GM19043 (cell line): Measurements from ENCODE around the gene APOBEC3B.
"Not testable (repeated sequence)": the region's sequence is repeated elsewhere in the genome, so short reads cannot be mapped to it uniquely, and the experiment has no call there.

Experiments
- ATAC-seq: cut with Tn5 transposase; IDR thresholded peaks from one replicate; pipeline ENCODE4 v1.9.1; 2021; ENCODE audit warnings: low read depth; ENCODE audit not compliant: unreplicated experiment

APOBEC3B gene

DNA sequence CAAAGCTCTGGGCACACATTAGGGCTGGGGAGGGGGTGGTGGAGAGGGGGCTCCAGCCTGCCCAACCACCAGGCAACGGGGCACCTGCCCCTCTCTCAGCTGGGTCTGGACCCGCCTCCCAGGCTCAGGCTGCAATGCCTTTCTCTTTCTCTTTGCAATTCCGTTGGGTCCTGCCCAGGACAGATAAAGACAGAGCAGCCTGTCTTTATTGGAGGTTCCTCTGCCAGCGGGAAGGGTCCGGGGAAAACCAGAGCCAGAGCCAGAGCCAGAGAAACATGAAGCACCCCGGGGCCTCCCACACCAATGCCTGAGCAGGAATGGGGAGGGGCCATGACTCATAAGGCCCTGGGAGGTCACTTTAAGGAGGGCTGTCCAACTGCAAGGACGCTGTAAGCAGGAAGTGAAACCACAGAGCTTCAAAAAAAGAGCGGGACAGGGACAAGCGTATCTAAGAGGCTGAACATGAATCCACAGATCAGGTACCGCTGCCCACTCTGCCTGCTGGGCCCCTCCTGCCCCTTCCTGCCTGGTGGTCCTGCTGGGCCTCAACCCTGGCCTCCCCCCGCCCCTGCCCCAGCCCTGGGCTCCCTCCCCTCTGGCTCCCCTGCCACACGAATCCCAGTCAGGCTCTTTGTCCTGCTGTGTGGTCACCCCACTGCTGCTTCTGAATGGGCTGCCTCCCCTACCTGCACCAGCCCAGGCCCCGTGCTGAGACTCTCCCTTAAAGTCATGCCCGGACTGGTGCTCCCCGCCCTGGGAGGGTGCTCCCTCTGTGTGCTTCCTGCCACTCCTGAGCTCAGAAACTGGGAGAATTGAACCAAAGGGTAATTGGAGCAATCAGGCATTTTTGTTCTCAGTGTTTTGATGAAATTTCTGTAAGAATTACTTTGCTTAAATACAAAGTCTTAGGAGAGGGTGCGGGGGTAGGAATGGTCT lies at the start of gene APOBEC3B:
Gene APOBEC3B (plus strand): TSS at position 356 of the 936 bp plus-strand sequence. CDS start 107 bp downstream, at position 463.
- ATAC-seq, result peak; percentile 65

DNA sequence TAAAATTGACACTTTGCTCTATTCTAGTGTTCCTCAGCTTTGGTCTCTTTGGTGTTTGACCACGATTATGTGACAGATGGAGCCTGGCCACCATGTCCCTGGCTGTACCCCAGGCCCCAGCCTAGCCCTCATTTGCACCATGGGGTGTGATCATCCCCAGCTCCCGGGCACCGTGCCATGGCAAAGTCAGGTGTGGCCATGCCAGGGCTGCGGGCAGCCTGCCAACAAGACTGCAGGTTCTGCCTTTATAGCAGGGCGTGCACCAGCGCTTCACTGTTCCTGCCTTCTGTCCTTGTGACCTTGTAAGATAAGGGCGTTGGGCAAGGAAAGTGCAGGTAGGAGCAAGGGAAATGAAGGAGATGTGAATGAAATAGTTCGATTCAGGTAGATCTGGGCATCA lies 47.1 kb upstream of the APOBEC3B start:
- no peak for ATAC-seq

DNA sequence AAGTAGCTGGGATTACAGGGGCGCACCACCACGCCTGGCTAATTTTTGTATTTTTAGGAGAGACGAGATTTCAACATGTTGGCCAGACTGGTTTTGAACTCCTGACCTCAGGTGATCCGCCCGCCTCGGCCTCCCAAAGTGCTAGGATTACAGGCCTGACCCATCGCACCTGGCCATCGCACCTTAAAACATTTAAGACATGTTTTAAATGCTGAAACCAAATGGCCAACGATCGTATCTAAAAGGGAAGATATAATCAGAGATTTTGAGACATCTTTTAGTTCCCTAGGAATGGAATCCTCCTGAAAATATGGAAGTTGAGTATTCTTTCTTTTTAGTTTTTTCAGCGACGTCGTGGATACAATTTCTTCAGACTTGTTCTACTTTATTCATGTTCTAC lies 46.5 kb upstream of the APOBEC3B start:
- ATAC-seq, result no peak

DNA sequence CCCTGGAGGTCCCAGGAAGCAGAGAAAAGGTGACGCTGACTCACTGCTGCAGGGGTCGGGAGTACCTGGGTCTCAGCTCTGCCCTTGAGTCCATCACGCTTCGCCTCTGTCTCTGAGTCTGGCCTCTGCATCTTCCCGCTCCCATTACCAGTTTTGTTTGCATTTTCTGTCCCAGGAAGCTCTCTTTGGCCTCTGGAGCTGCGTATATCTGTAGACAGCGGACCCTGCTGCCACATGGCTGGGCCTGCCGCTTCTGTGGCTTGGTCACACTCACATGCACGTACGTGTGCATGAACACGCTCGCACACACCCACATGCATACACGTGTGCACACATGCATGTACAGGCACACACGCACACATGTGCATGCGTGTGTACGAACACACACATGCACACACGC lies 45.6 kb upstream of the APOBEC3B start:
- ATAC-seq, result no peak

DNA sequence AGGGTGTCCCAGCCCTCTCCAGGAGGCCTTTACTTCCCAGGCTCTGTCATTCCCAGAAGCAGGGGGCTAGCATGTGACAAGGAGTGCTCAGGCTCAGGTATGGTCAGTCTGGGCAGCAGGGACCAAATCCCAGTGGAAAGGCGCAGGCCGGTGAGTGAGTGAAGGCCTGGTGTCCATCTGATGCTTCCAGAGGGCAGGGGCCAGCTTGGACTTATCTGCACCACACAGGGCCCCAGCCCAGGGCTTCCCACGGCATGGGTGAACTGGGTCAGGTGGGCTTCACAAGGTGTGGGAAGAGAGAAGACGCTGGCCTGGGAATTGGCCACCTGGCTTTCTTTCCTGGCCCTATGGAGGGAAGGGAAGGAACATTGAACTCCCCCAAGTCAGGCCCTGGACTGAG lies 45.1 kb upstream of the APOBEC3B start:
- ATAC-seq, result no peak

DNA sequence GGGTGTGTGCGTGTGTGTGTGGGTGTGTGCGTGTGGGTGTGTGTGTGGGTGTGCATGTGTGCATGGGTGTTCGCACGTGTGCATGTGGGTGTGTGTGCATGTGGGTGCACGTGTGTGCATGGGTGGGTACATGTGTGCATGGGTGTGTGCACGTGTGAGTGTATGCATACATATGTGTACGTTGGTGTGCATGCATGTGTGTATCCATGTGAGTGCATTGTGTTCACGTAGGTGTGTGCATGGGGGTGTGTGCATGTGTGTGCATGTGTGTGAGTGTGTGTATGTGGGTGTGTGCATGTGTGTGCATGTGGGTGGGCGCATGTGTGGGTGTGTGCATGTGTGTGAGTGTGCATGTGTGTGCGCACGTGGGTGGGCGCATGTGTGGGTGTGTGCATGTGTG lies 44.6 kb upstream of the APOBEC3B start:
- ATAC-seq, result no peak

DNA sequence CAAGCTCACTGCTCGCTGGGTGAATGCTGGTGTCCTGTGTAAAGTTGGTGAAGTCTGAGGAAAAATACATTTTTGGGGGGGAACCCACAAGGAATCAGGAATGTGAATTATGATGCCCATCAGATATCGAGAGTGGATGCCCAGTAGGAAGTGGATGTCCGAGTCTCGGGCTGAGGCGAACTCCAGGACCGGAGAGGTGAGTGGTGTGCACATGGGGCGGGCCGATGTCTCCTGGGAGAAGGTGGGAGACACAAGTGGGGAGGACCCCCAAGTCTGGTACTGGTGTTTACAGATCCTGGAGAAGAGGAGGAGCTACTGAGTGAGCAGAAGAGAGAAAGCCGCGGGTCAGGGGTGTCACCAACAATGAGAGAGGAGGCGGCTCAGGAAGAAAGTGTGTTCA lies 43.9 kb upstream of the APOBEC3B start:
- ATAC-seq, result no peak

DNA sequence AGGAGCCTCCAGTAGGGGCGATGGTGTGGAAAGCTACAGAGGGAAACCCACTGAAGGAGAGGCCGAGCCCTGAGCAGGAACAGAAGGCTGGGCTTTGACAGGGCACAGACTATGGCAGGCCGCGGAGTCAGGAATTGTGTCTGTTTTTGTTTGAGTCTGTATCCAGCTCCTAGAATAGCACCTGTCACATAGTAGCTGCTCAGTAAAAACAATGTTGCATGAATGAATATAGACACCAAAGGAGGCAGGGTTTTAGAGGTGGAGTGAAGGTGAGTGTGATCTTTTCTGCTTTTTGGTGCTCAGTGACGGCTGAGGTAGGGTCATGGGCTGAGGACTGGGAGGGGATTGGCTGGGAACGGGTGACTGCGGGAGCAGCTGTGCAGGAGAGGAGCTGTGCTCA lies 43.2 kb upstream of the APOBEC3B start:
- ATAC-seq, result no peak

DNA sequence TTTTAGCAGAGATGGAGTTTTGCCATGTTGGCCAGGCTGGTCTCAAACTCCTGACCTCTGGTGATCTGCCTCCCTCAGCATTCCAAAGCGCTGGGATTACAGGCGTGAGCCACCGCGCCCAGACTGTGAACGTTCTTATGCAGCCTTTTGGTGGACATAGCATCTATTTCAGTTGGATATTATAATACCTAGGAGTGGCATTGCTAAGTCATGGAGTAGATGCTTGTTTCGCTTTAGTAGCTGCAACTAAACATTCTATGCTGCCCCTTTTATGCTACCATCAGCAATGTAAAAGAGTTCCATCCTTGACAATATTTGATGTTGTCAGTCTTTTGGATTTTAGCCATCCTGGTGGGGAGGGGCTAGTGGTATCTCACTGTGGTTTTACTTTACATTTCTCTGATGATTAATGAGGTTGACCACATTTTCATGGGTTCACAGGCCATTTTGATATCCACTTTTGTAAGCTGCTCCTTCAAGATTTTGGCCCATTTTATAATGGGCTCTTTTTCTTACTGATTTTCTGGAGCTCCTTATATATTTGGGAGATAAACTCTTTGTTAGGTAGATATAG lies 41.2 kb upstream of the APOBEC3B start:
- no peak for ATAC-seq

DNA sequence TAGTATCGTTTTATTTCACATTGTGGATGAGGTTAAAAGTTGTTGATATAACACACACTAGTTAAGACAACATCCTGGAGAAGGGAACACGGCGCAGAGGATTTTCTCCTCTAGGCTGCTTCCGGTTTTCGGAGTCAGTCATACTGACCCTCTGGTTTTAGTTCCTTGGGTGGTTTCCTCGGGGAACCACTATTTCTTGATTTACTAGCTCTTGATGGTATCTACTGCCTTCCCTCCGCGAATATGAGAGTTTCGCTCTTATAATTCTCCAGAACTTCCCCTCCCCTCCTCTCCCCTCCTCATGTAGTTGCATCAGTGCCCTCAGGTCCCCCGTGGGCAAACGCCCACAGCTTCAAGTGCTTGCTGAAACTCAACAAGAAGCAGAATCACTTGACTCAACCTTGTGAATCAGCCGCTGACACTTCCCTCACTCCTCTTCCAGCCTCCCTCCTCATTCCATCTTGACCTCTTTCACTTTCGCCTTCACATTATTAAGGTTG lies 40.6 kb upstream of the APOBEC3B start:
- ATAC-seq, result no peak

DNA sequence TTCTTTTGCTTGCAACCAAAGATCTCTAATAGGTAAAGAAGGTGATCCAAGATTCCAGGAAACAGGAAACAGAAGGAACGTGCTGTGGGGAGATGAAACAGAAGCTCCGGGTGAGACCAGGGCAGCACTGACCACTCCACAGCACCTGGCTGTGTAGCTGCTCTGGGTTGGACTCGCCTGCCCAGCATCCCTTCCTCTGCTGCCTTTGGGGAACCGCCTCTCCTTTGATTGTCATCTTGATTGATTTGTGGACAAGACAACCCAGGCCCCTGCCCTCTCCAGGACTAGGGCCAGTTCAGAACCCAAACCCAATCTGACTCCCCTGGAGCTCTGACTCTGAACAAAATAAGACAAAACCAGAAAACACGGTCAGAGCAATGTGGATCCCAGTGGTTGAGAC lies 39.4 kb upstream of the APOBEC3B start:
- ATAC-seq, result no peak

DNA sequence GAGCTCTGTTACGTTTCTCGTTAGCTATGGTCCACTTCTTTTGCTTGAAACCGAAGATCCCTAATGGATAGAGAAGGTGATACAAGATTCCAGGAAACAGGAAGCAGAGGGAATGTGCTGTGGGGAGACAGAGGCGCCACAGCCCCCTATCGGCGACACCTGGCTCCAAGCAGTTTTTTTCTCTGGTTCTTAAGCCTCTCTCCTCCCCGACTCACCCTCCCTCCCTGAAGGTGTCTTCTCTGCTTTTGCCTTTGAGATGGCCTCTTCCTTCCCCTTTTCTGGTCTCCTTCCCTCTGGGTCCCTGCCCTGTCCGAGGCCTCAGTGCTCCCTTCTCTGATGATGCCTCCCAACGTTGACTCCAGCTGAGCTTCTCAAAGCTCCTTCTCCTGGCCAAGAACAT lies 38.9 kb upstream of the APOBEC3B start:
- ATAC-seq, result no peak

DNA sequence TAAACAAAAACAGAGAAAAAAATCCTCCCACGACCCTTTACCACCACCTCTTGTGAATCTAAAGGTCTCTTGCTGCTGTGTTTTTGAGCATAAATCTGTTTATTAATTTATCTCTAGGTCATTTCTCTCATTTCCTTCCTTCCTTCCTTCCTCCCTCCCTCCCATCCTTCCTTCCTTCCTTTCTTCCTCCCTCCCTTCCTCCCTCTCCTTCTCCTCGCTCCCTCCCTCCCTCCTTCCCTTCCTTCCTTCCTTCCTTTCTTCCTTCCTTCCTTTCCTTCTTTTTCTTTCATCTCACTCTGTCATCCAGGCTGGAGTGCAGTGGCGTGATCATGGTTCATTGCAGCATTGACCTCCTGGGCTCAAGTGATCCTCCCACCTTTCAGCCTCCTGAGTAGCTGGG lies 38.3 kb upstream of the APOBEC3B start:
- ATAC-seq, result no peak

DNA sequence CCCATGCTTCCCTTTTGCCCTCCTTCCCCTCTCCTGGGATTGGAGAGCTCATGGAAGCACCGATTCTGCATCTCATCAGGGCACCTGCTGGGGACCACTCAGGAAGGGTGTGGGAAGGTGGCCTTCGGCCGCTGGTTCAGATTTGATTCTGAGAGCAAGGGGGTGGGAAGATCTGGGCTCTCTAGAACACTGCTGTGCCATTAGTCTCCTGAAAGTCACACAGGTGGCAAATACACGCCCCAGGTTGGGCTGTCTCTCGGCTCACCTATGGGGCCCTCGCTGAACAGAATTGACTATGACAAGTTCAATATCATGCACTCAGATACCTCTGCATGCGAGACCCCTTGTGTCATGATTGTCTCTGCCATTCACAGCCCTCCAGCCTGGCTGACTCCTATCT lies 37.5 kb upstream of the APOBEC3B start:
- no peak for ATAC-seq

DNA sequence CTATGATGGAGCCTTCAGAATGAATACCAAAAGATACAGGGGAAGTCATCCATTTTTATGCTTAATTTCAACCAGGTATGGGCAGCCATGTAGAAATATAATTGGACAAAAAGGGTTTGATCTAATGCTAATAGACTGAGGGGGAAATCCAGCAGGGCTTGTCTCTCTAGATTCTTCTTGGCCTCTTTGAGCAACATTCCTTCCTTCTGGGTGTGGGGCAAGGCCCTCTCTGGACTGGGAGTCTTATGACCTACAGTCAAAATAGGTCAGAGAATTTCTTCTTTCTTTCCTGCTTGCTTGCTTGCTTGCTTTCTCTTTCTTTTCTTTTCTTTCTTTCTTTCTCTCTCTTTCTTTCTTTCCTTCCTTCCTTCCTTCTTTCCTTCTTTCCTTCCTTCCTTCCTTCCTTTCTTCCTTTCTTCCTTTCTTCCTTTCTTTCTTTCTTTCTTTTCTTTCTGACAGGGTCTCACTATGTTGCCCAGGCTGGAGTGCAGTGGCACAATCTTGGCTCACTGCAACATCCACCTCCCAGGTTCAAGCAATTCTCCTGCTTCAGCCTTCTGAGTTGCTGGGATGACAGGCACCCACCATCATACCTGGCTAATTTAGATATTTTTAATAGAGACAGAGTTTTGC lies 36.3 kb upstream of the APOBEC3B start:
- not testable (repeated sequence) for ATAC-seq

DNA sequence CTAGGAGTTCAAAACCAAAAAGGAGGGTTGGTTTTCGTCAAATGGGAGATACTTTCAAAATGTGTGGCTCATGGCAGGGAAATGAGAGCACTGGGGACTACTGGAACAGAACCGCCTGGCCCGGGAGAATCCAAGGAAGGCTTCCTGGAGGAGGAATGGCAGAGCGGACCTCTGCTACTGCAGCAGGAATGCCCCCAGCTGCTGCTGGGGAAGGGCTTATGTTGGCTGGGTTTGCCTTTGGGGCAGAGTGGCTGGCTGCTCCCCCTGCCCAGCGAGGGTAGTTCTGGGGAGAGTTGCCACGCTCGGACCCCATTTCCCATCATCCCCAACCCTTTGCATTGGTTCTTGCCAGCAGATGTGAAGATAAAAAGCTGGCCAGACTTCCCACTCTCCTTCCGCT lies 35.4 kb upstream of the APOBEC3B start:
- no peak for ATAC-seq

DNA sequence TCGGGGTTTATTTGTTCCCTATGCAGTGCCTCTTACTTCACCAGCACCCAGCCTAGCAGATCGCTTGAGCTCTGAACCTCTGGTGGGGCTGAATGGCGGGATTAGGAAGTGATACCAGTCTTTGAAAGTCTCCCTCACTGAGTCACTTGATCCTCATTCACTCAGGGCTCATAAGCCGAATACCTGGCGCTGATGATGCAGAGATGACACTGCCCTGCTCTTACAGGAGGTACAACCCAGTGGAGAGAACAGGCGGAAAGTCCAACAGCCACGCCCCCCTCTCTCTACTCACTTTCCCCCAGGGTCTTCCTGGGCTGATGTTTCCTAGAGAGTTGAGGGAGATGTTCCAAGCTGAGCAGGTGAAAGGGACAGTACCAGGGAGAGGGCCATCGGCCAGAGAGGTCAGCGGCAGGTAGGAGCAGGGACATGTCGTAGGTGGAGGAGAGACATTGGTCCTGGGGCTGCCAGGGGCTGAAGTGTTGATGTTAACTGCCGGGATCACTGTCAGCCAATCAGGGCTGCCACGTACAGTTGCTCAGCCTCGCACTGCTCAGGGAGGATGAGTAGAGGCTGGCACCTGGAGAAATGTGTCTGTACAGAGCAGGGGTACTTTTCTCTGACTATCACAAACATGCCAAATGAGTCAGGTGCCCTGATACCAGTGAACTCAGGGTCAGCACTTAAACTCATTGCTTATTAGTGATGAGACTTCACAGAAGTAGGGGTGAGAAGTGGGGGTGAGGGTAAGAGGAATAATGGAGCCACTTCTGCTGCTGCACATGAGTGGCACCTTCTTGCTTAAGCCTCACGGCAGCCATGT lies 34.6 kb upstream of the APOBEC3B start:
- ATAC-seq, result no peak

DNA sequence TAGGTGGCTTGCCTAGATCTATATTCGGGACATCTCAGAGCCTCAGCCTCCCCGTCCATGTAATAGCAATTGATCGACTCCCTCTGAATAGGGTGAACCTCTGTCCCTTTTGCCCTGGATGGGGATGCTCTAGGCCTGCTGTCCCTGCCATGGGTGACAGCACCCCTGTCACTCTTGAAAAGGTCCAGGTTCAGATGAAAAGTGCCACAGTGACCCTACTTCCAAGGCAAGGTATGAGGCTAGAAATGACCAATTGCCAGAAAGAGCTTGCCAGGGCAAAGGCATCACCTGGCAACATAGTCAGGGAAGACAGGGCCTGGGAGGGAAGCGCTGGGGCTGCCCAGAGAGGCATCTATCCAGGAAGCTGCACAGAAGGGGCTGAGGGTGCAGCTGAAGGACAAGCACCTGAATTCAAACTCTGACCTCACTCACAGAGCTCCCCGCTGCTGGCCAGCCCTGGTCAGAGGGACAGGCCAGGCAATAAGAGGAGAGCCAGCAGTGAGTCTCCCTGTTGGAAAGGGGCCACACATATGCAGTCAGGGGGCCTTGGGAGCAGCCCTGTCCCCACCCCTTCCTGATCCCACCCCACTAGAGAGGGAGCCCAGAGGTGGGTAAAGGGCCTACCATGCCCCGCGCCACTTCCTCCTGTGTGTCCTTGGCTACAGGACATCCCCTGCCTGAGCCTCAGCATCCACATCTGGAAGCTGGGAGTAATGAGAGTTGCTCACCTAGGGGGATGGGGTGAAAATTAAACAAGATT lies 33.8 kb upstream of the APOBEC3B start:
- no peak for ATAC-seq

DNA sequence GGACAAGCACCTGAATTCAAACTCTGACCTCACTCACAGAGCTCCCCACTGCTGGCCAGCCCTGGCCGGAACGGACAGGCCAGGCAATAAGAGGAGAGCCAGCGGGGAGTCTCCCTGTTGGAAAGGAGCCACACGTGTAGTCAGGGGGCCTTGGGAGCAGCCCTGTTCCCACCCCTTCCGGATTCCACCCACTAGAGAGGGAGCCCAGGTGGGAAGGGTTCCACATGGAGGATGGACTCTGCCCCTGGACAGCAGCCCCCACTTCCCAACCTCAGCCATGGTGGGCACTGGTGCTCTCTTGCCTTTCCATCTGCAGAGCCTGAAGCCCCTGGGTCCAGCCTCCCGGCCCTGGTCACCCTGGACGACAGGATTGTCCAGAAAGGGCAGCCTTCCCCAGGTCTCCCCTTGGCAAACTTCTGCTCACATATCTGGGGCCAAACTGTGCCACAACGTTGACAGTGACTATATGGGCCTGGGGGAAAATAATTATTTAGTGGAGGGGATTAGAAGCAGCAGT lies 32.2 kb upstream of the APOBEC3B start:
- no peak for ATAC-seq
